ENCODE measurements around the gene AURKB. TPM values are rescaled to one million over a fixed set of nuclear protein-coding genes. Genes with fewer than 3 reads are reported as not detected.

Gene AURKB
- total and polyA plus RNA-seq, 4 donors, result 2.1 to 5.7 (median 3.7) TPM

DNA sequence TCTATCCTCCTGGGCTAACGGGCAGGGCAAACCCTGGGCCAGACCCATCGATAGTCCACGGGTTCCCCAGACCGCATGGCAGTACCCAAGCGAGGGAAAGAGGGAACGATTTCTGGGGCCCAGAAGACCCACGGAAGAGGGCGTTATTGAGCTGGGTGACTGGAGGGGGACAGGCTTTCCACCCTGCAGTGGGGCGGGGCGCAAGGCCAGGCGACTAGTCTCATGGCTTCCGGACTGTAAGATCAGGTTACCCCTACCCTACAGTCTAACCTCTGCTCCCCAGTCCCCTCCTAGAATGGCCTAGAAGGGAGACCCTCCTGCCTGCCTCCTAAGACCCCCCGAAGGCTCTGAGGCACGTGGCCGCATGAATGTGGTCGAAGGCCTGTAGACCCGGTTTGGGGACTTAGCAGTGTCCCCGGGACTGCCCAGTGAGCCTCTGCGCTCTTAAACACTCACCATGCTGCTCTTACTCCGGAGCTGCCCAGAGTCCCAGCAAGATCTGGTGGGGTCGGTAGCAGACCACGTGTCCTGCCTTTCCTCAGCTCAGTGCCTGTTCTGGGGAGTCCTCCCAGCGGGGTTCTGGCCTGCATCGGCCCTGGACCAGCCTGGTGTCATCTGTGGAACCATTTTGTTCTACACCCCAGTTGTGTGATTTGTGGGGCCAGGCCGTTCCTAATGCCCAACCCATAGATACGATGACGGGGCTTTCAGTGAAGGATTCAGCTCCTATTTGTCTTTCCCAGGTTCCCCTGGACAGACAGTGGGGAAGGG is 13.2 kb upstream of the AURKB start:
- no peaks in the 10 kb centered on the region for H3K9me3 ChIP-seq (ENCODE audit: control insufficient read depth in 4 of 4, insufficient read depth in 3 of 4, low read length in 3 of 4)
- peaks cover 2 to 23% (median 5%) of the 10 kb centered on the region in 5 donors for H3K4me1 ChIP-seq (ENCODE audit: control insufficient read depth in 5 of 5, insufficient read depth in 5 of 5, low read length in 5 of 5)
- TF ChIP-seq, protein P1, sequence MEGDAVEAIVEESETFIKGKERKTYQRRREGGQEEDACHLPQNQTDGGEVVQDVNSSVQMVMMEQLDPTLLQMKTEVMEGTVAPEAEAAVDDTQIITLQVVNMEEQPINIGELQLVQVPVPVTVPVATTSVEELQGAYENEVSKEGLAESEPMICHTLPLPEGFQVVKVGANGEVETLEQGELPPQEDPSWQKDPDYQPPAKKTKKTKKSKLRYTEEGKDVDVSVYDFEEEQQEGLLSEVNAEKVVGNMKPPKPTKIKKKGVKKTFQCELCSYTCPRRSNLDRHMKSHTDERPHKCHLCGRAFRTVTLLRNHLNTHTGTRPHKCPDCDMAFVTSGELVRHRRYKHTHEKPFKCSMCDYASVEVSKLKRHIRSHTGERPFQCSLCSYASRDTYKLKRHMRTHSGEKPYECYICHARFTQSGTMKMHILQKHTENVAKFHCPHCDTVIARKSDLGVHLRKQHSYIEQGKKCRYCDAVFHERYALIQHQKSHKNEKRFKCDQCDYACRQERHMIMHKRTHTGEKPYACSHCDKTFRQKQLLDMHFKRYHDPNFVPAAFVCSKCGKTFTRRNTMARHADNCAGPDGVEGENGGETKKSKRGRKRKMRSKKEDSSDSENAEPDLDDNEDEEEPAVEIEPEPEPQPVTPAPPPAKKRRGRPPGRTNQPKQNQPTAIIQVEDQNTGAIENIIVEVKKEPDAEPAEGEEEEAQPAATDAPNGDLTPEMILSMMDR (IDR thresholded peaks at IDR 0.05; ENCODE audit: control extremely low read depth, extremely low read depth), result no peak
- peak overlapping the region; percentile 27 for H3K4me3 ChIP-seq
- peak overlapping the region; percentile 87 to 99 for H3K9ac ChIP-seq (ENCODE audit: insufficient read depth in 1 of 2, low read length in 2 of 2)
- H3K27ac ChIP-seq (ENCODE audit: low read depth in 1 of 2, low read length in 1 of 2), result peak overlapping the region; percentile 96 to 98
- WGBS, 2 donors, result 11% methylated on average over 27 of the region's 27 CpGs
- peaks cover 0 to 13% (median 3%) of the 10 kb centered on the region in 4 donors for H3K36me3 ChIP-seq (ENCODE audit: control insufficient read depth in 4 of 4, insufficient read depth in 4 of 4, low read length in 4 of 4)
- DNase-seq (peak; percentile 72 to 77 (median 72)), ATAC-seq (ENCODE audit: insufficient read depth, low FRiP score) (no peak)
- H3K27me3 ChIP-seq (ENCODE audit: control insufficient read depth in 3 of 3, insufficient read depth in 3 of 3, low read length in 2 of 3), result no peaks in the 10 kb centered on the region

DNA sequence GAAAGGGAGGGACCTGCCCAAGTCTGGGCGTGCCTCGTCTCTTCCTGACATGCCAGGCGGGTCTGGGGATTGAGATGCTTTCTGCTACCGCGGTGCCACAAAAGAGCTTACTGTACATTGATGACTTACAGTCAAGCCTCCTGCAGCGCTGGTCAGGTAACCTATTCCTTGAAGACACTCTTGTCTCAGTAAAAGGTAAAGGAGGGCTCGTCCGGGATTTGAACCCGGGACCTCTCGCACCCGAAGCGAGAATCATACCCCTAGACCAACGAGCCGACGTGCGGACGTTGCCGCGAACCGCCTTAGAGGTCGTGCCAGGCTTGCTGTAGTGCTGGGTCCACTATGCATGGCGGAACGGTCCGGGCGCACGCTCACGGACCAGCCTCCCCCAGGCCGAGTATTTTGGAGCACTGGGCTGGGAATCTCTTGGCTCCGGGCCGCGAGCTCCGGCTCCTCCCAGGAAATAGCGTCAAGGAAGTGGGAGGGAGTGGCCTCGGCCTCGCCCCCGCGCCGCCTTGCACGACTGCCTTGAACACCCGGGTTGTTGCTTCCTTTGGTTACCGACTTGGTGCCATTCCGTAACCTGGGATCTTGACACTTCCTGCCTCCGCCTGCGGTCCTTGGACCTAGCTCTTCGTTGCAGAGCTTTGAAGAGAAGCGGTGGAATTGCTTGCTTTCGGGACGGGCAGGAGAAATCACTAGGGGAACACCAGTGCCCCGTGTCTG is 12.4 kb upstream of the AURKB start:
- peaks cover 2 to 23% (median 5%) of the 10 kb centered on the region in 5 donors for H3K4me1 ChIP-seq (ENCODE audit: control insufficient read depth in 5 of 5, insufficient read depth in 5 of 5, low read length in 5 of 5)
- peak overlapping the region; percentile 87 to 99 for H3K9ac ChIP-seq (ENCODE audit: insufficient read depth in 1 of 2, low read length in 2 of 2)
- ATAC-seq (ENCODE audit: insufficient read depth, low FRiP score) (peak; percentile 70), DNase-seq (peak; percentile 95 to 96 (median 96))
- whole genome bisulfite sequencing, 2 donors, result 0% methylated on average over 49 of the region's 49 CpGs
- H3K27ac ChIP-seq (ENCODE audit: low read depth in 1 of 2, low read length in 1 of 2), result peak overlapping the region; percentile 96 to 98
- no peaks in the 10 kb centered on the region for H3K27me3 ChIP-seq (ENCODE audit: control insufficient read depth in 3 of 3, insufficient read depth in 3 of 3, low read length in 2 of 3)
- H3K4me3 ChIP-seq, result peak overlapping the region; percentile 14
- TF ChIP-seq, protein P1 (IDR thresholded peaks at IDR 0.05; ENCODE audit: control extremely low read depth, extremely low read depth), result no peak
- peaks cover 0 to 6% (median 2%) of the 10 kb centered on the region in 4 donors for H3K36me3 ChIP-seq (ENCODE audit: control insufficient read depth in 4 of 4, insufficient read depth in 4 of 4, low read length in 4 of 4)
- no peaks in the 10 kb centered on the region for H3K9me3 ChIP-seq (ENCODE audit: control insufficient read depth in 4 of 4, insufficient read depth in 3 of 4, low read length in 3 of 4)

DNA sequence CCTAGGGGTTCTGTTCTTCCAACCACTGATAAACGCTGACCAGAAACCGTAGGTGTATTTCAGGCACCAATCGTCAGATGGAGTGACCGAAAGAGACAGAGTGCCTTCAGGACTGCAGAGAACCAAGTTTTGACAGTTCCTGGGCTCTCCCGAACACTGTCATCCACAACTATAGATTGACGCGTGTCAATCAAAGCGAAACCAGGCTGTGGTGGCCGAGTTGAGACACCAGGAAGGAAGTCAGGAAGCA is 11.9 kb upstream of the AURKB start:
- ATAC-seq (ENCODE audit: insufficient read depth, low FRiP score), result no peak
- no peak for DNase-seq
- peak overlapping the region in 1 of 2 donors; percentile 99 for H3K9ac ChIP-seq (ENCODE audit: insufficient read depth in 1 of 2, low read length in 2 of 2)

More for the DNA sequence above, 11.9 kb upstream of the AURKB start:
- TF ChIP-seq, protein P1 (IDR thresholded peaks at IDR 0.05; ENCODE audit: control extremely low read depth, extremely low read depth), result no peak
- WGBS, 2 donors, result 0 to 1% methylated on average over 9 of the region's 9 CpGs
- Histone ChIP-seq H3K36me3 (ENCODE audit: control insufficient read depth in 4 of 4, insufficient read depth in 4 of 4, low read length in 4 of 4) (peaks cover 0 to 3% (median under 1%) of the 10 kb centered on the region in 4 donors), H3K9me3 (ENCODE audit: control insufficient read depth in 4 of 4, insufficient read depth in 3 of 4, low read length in 3 of 4) (no peaks in the 10 kb centered on the region), H3K4me1 (ENCODE audit: control insufficient read depth in 5 of 5, insufficient read depth in 5 of 5, low read length in 5 of 5) (peaks cover 1 to 20% (median 5%) of the 10 kb centered on the region in 5 donors), H3K4me3 (peak overlapping the region; percentile 14), H3K27ac (ENCODE audit: low read depth in 1 of 2, low read length in 1 of 2) (peak overlapping the region; percentile 96 to 98), H3K27me3 (ENCODE audit: control insufficient read depth in 3 of 3, insufficient read depth in 3 of 3, low read length in 2 of 3) (no peaks in the 10 kb centered on the region)
